Stimulated activated CD4-positive, alpha-beta T cell treated with anti-CD3 and anti-CD28 coated beads, TNF-alpha, amount 100 ng/mL, for 1 hour (primary cell): ENCODE data around the gene PRPH.
A peak's percentile ranks its signal among the peaks of the same experiment; 100 is the strongest.
"Not testable (repeated sequence)": the region's sequence is repeated elsewhere in the genome, so short reads cannot be mapped to it uniquely, and the experiment has no call there.

Experiments
- DNase-seq, 3 donors: peaks; one replicate each; pipeline ENCODE4 v3.0.0-alpha.2; 2020; ENCODE audit warnings: low read depth in 3 of 3, low spot score in 1 of 3

Gene PRPH

DNA sequence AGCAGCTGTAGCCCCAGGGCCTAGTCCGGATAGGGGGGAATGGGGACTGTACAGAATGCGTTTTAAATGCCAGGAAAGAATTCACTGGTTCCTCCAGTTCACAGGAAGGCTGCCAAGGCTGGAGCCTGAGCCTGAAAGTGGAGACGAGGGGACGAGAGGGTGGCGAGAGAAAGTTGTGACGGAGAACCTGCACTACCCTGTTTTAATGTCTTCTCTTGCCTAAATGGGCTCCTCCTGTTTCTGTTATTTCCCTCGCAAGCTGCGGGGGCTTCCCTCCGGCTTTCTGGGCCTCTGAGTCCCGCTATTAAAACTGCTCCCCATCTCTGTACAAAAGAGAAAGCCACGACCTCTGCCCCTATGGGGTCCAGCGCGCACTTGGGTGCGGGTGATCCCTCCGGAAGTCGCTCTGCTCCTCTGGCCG is 37.5 kb downstream of the PRPH start:
- DNase-seq, result no peak

DNA sequence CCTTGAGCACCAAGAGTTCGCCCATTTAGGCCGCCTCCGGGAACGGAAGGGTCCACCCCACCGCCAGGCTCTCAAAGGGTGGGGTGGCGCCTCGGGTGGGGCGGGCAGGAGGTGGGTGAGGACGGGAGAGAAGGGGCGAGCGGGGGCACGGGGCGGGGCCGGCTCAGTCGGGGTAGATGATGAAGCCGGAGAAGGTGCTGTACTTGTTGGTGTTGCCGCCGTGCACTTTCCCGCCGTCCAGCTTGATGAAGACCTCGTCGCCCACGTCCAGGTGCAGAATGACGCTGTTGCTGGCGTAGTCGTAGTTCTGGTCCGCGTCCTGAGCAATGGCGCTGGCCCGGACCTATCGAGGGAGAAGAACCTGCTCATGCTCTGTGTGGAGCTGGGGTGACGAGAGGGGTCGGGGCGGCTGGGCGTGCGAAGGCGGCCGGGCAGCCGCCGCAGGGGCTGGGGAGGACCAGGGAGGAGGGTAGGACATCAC is 38.0 kb downstream of the PRPH start:
- DNase-seq, result no peak

DNA sequence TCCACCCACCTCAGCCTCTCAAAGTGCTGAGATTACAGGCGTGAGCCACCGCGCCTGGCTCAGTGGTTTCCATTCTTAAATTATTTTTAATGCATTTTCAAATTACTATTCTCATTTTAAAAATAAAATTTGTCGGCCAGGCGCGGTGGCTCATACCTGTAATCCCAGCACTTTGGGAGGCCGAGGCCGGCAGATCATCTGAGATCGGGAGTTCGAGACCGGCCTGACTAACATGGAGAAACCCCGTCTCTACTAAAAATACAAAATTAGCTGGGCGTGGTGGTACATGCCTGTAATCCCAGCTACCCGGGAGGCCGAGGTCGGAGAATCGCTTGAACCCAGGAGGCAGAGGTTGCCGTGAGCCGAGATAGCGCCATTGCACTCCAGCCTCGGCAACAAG is 38.8 kb downstream of the PRPH start:
- DNase-seq, result not testable (repeated sequence)

DNA sequence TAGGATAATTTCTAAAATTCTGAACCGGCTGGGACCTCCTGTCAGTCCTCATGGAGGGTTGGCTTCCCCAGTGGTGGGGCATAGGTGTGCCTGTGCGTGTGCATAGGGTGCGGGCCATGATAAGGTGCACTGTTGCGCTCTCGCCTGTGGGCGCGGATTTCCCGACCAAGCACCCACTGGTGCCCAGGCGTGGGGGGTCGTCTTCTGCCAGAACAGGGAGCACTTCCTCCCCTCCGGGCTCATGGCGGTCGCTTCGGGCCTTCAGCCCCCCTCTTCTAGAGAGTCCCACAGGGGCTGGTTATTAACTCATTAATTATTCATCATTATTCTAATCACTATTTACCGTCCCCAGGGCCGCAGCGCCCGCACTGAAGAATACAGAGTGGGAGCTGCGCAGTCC is 39.3 kb downstream of the PRPH start:
- DNase-seq, result no peak

DNA sequence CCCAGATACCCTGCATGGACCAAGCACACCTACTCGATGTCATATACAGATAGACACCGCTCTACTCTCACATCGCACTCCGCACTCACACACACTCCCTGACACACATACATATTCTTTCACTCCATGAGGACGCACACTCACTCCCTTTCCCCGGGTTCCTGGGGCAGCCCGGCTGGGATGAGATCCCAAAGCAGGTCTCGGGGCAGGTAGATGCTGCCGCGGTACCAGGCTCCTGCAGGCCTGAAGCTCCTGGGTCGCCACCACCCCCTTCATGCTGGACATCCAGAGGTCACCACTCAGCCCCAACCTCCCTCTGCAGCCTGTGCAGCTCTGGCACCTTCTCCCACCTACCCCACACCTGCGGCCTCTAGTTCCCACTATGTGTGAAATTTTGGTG is 39.7 kb downstream of the PRPH start:
- no peak for DNase-seq

DNA sequence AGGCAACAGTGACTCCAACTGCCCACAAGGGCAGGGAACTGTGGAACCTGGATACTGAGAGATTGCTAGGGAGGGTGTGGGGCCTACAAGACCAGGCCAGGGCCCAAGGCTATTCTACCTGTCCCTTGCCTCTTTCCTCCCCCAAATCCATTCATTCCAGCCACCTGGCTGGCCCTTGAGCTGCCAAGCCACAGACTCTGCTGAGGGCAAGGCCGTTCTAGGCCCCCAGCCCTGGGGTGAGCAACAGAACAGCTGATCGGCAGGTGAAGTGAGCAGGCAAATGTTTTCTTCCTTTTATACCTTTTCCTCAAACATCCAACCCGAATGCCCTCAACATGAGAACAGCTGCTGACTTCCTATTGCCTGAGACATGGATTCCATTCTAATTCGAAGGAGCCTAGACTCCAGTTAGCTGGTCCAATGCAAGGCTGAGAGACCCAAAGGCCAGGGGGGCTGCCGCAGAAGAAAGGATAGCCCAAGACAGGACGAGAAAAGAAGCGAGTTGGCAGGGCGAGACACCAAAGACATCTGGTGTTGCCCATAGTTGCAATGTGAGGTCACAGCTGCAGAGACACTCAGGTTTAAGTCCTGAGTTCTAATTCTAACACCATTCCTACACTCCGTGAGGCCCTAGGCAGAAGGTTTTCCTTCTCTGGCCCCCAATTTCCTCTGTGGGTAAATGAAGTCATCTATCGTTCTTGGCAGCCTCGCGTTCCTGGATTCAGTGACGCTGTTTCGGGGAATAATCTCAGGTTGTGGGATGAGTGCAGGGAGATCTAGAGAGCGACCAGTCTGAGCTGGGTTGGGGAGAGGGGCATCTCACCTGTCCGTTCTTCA is 40.4 kb downstream of the PRPH start:
- no peak for DNase-seq

DNA sequence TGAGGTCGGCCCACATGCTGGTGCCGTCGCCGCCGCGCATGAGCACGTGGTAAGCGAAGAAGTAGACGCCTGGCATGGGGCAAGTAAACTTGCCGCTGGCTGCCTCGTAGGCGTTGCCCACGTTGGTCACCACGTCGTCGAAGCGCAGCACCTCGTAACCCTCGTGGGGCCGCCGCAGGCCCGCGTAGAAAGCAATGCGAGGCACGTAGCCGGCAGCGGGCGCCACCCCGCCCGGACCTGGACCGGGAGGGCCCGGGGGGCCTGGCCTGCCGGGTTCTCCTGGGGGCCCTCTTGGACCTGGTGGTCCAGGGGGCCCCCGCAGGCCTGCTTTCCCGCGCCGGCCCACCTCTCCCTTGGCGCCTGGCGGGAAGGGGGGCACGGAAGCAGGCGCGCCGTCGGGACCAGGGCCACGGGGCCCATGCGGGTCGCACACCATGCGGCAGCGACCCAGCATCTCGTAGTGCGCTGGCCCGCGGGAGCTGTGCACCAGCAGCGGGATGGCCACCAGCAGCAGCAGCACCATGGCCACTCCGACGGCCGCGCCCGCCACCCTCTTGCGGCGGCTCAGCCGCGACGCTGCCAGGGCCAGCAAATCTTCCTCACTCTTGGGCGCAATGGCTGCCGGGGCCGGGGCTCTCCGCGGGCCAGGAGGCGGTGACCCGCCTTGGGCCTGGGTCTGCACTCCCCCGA is 41.2 kb downstream of the PRPH start:
- no peak for DNase-seq

DNA sequence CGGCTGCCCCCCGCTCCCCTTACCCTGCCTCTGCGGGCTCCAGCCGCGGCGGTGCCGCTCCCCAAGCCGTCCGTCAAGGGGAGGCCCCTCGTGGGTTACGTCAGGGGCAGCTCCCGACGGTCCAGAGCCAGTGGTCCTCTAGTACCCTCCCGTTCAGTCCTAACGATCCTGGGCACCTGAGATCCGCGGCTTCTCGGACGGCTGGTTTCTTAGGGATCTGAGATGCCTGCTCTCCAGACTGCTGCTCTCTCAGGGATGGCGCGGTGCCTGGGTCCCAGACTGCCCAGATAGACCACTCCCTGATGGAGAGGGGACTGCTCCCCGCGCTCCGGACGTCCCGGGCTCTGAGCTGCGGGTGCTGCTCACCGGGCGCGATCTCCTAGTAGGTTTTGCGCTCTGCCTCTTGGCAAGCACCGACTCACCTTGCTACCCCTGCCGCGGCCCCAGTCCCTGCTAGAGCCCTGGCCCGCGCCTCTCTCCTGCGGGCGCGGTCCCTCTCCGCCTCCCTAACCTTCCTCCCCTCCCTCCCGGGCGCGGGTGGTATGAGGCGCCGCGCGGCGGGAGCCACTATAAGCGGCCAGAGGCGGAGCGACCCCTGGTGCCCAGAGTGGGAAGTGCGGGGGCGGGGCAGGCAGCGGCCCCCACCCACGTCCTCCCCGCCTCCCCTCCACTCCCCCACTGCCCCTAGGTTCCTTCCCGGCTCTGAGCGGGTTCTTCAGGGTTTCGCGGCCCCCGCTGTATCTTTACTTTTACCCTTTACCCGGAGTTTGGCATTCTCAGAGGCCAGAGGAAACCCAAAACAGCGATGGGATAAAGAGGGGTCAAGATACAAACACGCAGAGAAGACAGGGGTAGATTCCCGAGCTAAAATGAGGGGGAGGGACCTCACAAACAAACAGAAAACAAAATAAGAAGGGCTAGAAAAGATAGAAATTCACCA is 42.0 kb downstream of the PRPH start, which contains the start of gene C1QL4:
C1QL4 (minus strand) TSS at position 544 of the 940 bp plus-strand sequence. CDS start 711 bp downstream, outside the sequence.
- DNase-seq, result peak; percentile 51 to 90 (median 81)

DNA sequence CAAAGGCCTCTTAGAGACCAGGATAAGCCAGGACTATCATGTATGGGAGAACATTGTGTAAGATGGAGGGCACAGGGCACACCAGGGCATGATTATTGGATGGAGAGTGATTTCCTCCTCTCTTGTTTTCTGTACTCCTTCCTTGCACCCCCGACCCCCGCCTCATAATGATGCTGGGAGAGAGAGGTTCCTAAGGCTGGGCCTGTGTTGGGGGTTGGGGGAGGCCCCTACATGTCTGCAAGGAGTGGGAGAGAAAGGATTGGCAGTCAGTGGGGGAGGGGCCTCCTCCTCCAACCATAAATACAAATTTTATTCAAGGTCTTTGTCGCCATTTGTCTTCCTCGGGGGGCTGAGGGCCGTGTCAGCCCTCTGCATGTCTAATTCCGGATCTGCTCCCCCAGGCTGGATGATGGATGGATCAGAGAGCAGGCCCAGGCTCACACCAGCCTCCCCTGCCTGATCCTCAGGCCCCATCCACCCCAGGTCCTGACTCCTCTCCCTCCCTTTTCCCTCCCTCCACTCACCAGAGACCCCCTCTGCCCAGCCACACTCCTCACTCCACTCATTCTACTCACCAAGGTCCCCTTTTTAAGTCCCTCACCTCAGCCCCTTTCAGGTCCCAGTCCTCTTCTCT is 44.0 kb downstream of the PRPH start:
- DNase-seq, result no peak

DNA sequence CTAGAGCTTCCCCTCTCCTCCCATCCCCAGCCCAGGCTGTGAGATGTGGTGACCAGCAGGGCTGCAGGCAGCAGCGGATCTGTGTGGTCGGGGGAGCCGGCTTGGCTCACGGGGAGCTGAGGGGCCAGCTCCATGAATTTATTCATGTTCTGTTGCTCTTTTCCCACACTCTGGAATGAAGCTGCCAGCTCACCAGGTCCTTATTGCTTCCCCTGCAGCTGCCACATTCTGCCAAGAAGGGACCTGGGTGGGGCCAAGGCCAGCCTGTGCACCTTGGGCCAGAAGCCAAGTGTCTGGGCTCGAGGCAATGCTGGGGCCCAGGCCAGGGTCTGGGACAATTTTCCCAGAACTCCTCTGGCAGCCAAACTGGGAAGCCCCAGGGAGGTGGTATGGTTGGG is 44.5 kb downstream of the PRPH start:
- no peak for DNase-seq

DNA sequence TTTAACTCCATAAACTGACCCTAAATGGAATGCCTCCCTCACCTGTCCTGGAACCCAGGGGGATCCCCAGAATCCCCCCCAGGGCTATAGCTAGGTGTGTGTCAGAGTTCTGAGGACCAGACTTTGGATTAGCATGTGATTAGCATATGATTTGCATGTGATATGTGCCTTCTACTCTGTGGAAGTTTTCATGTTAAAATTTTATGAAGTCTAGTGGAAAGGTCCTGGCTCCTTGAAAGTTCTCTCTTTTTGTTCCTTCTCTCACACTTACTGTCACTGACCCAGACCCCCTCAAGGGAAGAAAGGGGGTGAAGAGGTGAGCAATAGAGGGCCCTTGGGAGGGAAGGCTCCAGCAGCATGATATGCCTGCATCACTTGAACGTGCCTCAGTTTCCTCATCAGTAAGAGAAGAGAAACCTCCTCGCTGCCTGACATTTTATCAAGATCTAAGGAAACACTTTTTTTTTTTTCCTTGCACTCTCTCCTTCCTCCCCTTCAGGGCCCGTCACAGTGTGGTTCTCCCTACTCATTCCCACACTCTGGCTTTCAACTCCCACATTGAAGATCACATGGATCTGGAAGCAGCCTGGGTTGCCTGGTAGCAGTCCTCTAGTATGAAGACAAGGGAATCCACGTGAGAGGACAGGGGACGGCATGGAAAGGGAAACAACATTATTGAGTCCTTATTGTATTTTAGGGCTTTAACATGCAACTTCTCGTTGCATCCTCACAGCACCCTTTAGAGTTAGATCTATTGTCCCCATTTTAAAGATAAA is 45.3 kb downstream of the PRPH start:
- DNase-seq, result no peak

DNA sequence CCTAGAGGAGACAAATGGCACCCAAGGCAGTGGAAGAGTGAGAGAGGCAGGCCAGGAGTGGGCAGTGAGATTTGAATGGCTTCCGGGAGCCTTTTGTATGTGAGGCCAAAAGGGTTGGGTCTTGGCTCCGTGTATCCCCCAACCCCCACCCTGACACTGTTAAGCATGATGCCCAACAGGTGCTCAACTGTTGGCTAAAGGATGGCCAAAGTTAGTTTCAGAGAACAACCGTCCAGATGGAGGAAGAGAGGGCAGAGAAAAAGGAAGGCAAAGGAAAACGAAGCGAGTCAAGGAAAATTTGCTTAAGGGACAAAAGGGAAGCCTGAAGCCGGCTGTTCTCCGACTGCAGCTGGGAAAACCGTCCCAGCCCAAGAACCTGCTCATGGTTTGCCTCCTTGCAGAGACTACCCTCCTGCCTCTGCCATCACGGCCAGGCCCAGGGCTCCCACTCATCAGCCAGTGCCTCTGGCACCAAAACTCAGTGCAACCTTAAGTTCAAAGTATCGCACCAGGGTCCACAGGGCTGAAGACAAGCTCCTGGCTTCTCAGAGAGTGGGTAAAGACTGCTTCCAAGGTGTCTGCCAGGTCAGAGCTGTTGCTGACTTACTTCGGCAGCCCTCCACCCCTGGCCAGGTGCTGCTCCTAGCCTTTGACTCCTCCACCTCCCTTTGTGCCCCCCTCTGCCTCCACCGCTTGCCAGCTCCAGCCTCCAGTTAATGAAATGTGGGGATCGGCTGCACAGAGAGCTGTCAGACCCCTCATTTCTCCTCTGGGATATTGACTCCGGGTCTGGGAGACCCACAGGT is 46.2 kb downstream of the PRPH start:
- no peak for DNase-seq

DNA sequence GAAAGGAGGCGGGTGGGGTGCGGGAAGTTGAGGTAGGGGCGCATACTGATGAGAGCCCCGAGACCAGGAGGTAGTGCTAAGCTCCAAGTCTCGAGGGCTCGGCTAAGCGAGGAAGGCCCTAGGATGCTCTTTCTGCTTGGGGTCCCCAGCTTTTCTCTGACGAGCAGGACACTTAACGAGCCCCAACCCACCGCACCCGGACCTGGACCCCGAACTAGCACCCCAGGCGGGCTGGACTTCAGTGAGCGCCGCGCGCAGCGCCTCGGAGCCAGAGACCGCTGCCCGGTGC is 46.8 kb downstream of the PRPH start:
- no peak for DNase-seq

DNA sequence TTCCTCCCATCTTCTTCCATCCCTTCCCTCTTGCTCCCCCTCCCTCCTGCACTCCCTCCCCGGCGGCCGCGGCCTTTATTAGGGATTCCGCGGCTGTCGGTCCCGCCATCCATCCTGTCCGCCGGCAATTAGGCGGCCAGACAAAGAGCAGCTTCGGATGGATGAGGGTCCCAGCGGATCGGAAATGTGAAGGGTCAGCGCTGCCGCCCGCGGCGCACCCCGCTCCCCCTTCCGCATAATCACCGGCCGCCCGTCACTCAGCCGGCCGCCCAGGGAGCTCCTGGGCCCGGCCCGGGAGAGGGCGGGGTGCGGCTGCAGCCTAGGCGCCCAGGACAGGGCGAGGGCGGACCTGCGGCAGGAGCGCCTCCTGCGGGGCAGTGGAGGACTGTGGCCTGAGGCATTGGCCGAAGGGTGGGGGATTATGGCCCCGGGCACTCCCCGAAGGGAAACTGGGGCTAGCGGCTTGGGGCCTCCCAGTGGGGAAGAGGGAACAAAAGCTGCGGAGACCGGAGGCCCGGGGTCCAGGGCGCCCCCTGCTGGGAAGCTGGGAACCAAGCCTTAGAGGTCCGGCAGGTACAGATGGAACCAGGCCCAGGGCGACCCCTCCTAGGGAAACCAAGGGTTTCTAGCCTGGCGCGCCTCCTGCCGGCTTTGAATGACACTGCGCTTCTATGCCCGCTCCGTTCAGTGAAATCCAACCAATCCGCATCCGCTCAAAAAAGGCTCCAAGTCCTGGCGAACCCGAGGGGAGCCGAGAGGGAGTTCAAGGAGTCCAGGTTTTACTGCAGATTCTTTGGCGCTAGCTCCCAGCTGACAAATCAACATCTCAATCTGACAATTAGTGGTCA is 47.3 kb downstream of the PRPH start:
- peak in 2 of 3 donors; percentile 16 to 62 for DNase-seq

DNA sequence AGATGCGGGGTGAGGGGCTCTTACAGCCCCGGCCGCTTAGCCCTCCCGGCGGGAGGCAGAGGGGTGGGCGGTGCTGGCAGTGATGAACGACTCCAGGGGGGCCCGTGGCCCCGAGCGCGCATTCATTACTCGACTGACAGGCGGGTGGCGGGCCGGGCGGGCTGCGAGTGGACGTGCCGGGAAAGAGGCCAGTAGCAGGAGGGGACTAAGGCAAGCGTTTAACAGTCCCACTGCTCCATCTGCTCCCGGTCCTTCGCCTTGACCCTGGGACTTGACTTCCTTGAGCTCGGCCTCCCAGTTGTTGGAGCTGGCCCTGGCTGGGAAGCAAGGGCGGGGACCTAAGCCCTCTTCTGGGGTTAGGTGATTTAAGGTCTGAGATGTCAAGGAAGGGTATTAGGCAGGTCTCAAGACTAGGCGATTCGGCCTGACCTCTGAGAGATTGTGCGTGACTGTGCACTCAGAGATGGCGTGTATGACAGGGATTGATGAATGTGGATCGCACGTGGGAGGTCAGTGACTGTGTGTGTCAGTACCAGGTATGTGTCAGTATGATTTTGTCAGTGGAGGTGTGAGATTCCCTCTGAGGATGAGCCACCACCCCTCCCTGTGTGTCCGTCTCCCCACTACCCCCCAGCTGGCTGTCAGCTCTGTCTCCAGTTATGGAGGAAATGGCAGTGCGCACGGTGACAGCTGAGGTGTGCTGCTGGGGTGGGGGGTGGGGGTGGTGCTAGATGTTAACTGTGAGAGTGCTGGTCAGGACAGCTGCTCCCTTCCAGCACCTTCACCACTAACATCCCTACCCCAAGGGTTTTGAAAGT is 48.2 kb downstream of the PRPH start:
- DNase-seq, result no peak

DNA sequence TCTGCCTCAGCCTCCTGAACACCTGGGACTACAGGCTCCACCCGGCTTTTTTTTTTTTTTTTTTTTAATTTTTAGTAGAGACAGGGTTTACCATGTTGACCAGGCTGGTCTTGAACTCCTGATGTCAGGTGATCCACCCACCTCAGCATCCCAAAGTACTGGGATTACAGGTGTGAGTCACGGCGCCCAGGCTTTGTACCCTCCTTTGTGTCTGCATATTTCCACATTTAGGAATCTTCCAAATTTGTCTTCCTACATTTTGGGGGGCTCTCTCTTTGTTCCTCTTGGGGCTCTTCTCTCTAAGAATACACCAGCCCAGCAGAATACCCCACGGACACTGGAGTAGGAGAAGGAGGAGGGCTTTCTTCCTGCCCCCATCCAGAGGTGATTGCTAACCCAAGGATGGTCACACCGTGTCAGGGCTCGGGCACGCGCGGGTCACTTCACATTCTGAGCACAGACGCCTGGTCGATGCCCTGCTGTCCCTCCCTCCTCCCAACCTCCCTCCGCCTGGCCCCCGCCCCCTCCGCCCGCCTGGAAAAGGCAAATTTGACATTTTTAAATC is 49.6 kb downstream of the PRPH start:
- DNase-seq, result no peak
